Stimulated activated naive B cell treated with anti-CD40 and anti-IgM and Interleukin-4, amounts not matched to agents 10 μg/mL and 1 μg/mL and 100 μg/mL, for 72 hours (primary cell): ENCODE data around the gene A3GALT2.
A peak's percentile ranks its signal among the peaks of the same experiment; 100 is the strongest.

ENCODE experiments used
- ATAC-seq, 2 donors: fragments of 150-1000 bp; cut with Tn5 transposase; replicated peaks; 2 replicates each; pipeline ENCODE4 v1.10.0; 2021; ENCODE audit warnings: moderate library complexity in 1 of 2
- DNase-seq: peaks from one replicate; pipeline ENCODE4 v3.0.0; 2021
- H3K27ac Mint-ChIP-seq: one replicate; pipeline ENCODE4 v1.8.0; 2022; ENCODE audit warnings: mild to moderate bottlenecking, mixed read lengths
- H3K27me3 Mint-ChIP-seq, 2 donors: one replicate each; pipeline ENCODE4 v1.8.0; 2022; ENCODE audit warnings: mixed read lengths in 2 of 2
- H3K36me3 Mint-ChIP-seq, 2 donors: one replicate each; pipeline ENCODE4 v1.8.0; 2022; ENCODE audit warnings: mixed read lengths in 2 of 2, mild to moderate bottlenecking in 1 of 2
- H3K4me1 Mint-ChIP-seq, 2 donors: one replicate each; pipeline ENCODE4 v1.8.0; 2022; ENCODE audit warnings: mixed read lengths in 2 of 2, mild to moderate bottlenecking in 1 of 2
- H3K4me3 Mint-ChIP-seq, 2 donors: one replicate each; pipeline ENCODE4 v1.8.0; 2022; ENCODE audit warnings: mild to moderate bottlenecking in 2 of 2, mixed read lengths in 2 of 2, moderate library complexity in 1 of 2
- H3K9me3 Mint-ChIP-seq, 2 donors: one replicate each; pipeline ENCODE4 v1.8.0; 2022; ENCODE audit warnings: mixed read lengths in 2 of 2, mild to moderate bottlenecking in 1 of 2

The A3GALT2 gene

DNA sequence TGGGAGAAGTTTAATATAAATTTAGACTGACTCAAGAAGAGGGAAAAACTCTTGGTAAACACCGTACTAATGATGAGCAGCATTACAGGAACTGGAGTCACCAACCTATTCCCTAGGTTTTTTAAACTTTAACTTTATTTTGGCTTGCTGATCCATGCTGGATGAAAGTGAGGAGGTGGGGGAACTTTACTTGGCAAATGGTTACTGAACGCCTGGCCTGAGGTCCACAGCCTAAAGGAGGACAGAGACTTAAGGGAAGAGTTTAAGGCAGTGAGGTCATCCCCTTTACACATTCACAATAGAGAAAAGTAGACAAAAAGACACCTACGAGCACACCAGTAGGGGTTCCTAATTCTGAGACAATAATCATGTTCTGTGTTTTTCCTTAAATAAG lies 25.6 kb upstream of the A3GALT2 start:
- H3K9me3 Mint-ChIP-seq: no peaks in the 10 kb centered on the region
- H3K36me3 Mint-ChIP-seq: peaks cover 13 to 15% of the 10 kb centered on the region in 2 donors
- H3K27me3 Mint-ChIP-seq: no peaks in the 10 kb centered on the region
- ATAC-seq (no peak), DNase-seq (no peak)
- H3K27ac Mint-ChIP-seq: no peak overlapping the region
- no peak overlapping the region for H3K4me3 Mint-ChIP-seq
- H3K4me1 Mint-ChIP-seq: peaks cover 34 to 49% of the 10 kb centered on the region in 2 donors

GRCh38 chr1:33344896-33345560 lies 24.1 kb upstream of the A3GALT2 start:
- peaks cover 15 to 20% of the 10 kb centered on the region in 2 donors for H3K36me3 Mint-ChIP-seq
- no peak for ATAC-seq
- H3K9me3 Mint-ChIP-seq: no peaks in the 10 kb centered on the region
- H3K4me3 Mint-ChIP-seq: no peak overlapping the region
- H3K27me3 Mint-ChIP-seq: no peaks in the 10 kb centered on the region
- peaks cover 32 to 51% of the 10 kb centered on the region in 2 donors for H3K4me1 Mint-ChIP-seq
- H3K27ac Mint-ChIP-seq: no peak overlapping the region
- no peak for DNase-seq

- H3K4me1 Mint-ChIP-seq: peaks cover 32 to 48% of the 10 kb centered on the region in 2 donors
- no peak overlapping the region for H3K27ac Mint-ChIP-seq
- no peaks in the 10 kb centered on the region for H3K27me3 Mint-ChIP-seq
- peaks cover 15 to 20% of the 10 kb centered on the region in 2 donors for H3K36me3 Mint-ChIP-seq
- H3K4me3 Mint-ChIP-seq: no peak overlapping the region
- H3K9me3 Mint-ChIP-seq: no peaks in the 10 kb centered on the region
- ATAC-seq: no peak
- no peak for DNase-seq
These were observed 22.6 kb upstream of the A3GALT2 start for GRCh38 chr1:33343539-33343938.

DNA sequence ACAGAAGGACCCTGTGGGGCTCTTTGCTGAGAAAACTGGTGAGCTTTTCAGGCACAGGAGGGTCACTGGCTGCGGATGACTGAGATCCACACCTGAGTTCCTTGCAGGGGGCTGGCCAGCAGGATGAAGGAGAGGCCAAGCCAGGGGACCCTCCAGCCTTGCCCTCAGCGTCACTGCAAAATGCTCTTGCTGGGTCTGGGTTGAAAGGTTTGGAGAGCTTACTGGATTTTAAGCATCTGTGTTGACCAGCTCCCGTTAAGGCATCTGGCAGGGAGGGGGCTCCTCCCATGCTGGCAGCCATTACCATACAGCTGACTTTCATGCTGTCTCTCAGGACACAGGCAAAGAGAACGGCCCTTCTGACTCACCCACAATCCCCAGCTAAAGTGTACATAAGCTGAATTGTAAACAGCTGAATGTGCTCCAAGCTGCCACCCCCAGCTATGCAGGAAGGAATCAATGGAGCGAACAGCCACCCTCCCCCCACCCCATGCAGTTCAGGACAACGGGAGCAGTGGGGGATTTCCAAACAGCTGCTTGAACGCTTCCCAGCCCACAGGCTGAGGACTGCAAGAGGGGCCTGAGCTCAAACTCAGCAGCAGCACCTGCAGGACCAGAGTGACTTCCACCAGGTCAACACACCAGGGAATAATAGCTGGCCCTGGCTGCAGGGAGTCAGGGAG lies 21.3 kb upstream of the A3GALT2 start:
- DNase-seq (no peak), ATAC-seq (peak in 1 of 2 donors; percentile 25)
- Mint-ChIP-seq H3K27ac (peak overlapping the region; percentile 37), H3K4me1 (peaks cover 31 to 45% of the 10 kb centered on the region in 2 donors), H3K36me3 (peaks cover 14 to 21% of the 10 kb centered on the region in 2 donors), H3K9me3 (no peaks in the 10 kb centered on the region), H3K27me3 (no peaks in the 10 kb centered on the region), H3K4me3 (no peak overlapping the region)

DNA sequence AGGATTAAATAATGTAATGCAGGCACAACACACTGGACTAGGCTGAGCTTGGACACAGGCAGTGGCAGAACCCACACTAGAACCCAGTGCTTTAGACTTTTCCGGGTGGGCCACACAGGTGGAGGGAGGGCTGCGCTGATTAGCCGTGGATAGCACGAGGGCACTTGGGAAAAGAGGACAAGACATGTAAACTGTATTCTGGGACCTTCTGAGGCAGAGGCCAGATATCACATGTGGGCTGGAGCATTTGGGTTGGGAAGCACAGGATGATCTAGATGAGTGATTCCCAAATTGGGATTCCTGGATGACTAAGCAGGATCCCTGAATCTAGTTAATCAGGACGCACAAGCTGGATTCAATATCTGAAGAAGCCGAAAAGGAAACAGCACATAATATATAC lies 20.3 kb upstream of the A3GALT2 start:
- Mint-ChIP-seq H3K4me3 (no peak overlapping the region), H3K27ac (no peak overlapping the region), H3K4me1 (peaks cover 27 to 40% of the 10 kb centered on the region in 2 donors), H3K36me3 (peaks cover 6 to 12% of the 10 kb centered on the region in 2 donors), H3K9me3 (no peaks in the 10 kb centered on the region), H3K27me3 (no peaks in the 10 kb centered on the region)
- DNase-seq (no peak), ATAC-seq (no peak)

- Mint-ChIP-seq H3K4me1 (peaks cover 30 to 41% of the 10 kb centered on the region in 2 donors), H3K4me3 (no peak overlapping the region), H3K27ac (no peak overlapping the region), H3K27me3 (no peaks in the 10 kb centered on the region), H3K36me3 (peaks cover 6 to 17% of the 10 kb centered on the region in 2 donors), H3K9me3 (no peaks in the 10 kb centered on the region)
- DNase-seq (no peak), ATAC-seq (no peak)
These were observed 18.5 kb upstream of the A3GALT2 start for GRCh38 chr1:33339413-33339812.

- Mint-ChIP-seq H3K9me3 (no peaks in the 10 kb centered on the region), H3K36me3 (peaks cover 6 to 17% of the 10 kb centered on the region in 2 donors), H3K27ac (no peak overlapping the region), H3K4me3 (no peak overlapping the region), H3K4me1 (peaks cover 30 to 41% of the 10 kb centered on the region in 2 donors), H3K27me3 (no peaks in the 10 kb centered on the region)
- ATAC-seq: no peak
- no peak for DNase-seq
These were observed 17.7 kb upstream of the A3GALT2 start for GRCh38 chr1:33338440-33339211.

DNA sequence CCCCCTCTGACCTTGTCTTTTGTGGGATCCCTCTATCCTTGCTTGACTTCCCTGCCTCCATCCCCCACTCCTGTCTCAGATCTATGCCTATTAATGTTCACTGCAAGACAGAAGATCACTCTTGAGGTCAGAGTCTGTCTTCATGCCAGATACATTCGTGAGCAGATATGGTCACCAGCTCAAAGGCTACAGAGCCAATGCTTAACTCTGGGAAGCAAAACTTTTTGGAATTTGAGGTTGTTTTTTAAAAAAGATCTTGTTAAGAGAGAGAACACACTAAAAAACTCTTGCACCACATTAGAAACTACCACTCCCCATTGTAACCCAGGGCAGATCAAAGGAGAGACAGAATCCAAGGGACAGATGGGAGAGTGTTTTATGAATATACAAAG lies 17.1 kb upstream of the A3GALT2 start:
- no peaks in the 10 kb centered on the region for H3K27me3 Mint-ChIP-seq
- peaks cover 30 to 42% of the 10 kb centered on the region in 2 donors for H3K4me1 Mint-ChIP-seq
- H3K27ac Mint-ChIP-seq: no peak overlapping the region
- H3K9me3 Mint-ChIP-seq: no peaks in the 10 kb centered on the region
- H3K4me3 Mint-ChIP-seq: no peak overlapping the region
- ATAC-seq (no peak), DNase-seq (no peak)
- H3K36me3 Mint-ChIP-seq: peaks cover 12 to 17% of the 10 kb centered on the region in 2 donors

DNA sequence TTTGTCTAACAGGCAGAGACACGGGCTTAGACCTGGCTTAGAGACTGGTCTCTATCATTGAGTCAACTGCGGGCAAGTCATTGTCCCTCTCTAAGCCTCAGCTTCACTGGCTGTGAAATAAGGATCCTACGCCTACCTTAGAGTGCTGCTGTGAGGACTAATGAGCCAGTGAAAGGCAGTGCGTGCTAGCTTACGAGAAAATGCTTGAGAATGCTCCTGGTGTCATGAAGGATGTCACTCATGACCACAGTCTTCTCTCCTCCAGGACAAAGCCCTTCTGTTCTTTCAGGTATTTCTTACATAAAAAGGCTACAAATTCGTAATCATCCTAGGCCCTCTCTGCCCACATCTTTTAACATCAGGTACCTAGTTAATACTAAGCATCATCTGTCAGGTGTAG lies 16.5 kb upstream of the A3GALT2 start:
- Mint-ChIP-seq H3K27me3 (no peaks in the 10 kb centered on the region), H3K36me3 (peaks cover 9 to 19% of the 10 kb centered on the region in 2 donors), H3K9me3 (no peaks in the 10 kb centered on the region), H3K27ac (no peak overlapping the region), H3K4me3 (no peak overlapping the region), H3K4me1 (peaks cover 28 to 44% of the 10 kb centered on the region in 2 donors)
- no peak for DNase-seq
- no peak for ATAC-seq

DNA sequence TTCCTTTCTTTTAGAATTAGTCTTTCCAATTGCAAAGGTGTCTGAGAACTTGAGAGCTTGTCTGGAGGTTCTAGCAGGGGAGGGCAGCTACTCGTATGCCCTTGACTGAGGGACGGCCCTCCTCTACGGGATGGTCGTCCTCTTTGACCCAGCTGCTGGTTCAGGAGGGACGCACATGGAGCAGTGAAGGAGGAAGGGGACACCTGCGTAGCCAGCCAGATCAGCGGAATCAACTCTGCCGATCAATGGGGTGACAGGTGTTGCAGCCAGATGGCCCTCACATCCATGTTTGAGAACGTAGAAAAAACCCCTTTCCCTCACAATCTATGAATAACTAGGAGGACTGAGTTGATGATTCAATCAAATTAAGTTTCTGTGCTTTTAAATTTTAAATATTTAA lies 15.7 kb upstream of the A3GALT2 start:
- DNase-seq (no peak), ATAC-seq (no peak)
- peaks cover 16 to 28% of the 10 kb centered on the region in 2 donors for H3K36me3 Mint-ChIP-seq
- no peaks in the 10 kb centered on the region for H3K27me3 Mint-ChIP-seq
- no peak overlapping the region for H3K4me3 Mint-ChIP-seq
- peaks cover 33 to 46% of the 10 kb centered on the region in 2 donors for H3K4me1 Mint-ChIP-seq
- no peak overlapping the region for H3K27ac Mint-ChIP-seq
- no peaks in the 10 kb centered on the region for H3K9me3 Mint-ChIP-seq

- Mint-ChIP-seq H3K4me3 (no peak overlapping the region), H3K27ac (no peak overlapping the region), H3K36me3 (peaks cover 17 to 38% of the 10 kb centered on the region in 2 donors), H3K4me1 (peaks cover 29 to 42% of the 10 kb centered on the region in 2 donors), H3K27me3 (no peaks in the 10 kb centered on the region), H3K9me3 (no peaks in the 10 kb centered on the region)
- DNase-seq (no peak), ATAC-seq (no peak)
These were observed 14.1 kb upstream of the A3GALT2 start for GRCh38 chr1:33335020-33335419.

DNA sequence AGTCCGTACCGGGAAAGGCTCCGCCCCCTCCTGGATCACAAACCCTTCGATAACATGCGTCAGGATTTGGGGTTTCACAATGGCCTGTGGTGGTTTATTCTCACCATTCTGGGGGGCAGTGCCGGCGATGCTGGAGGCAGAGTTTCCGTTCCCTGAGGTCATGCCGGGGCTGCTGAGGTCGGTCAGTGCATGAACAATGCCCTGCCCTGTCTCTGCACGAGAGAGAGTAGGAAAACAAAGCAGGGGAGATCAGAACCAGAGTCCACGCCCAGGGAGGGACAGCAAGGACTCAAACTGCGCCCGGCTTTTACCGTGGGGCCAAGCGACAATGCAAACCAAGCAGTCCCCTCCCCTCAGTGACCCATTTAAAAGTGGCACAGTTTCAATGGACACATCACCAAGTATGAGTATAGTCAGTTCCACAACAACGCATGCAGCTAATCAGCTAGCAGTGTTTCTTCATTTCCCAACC lies 13.2 kb upstream of the A3GALT2 start:
- no peaks in the 10 kb centered on the region for H3K27me3 Mint-ChIP-seq
- no peaks in the 10 kb centered on the region for H3K9me3 Mint-ChIP-seq
- DNase-seq (no peak), ATAC-seq (no peak)
- H3K4me1 Mint-ChIP-seq: peaks cover 29 to 40% of the 10 kb centered on the region in 2 donors
- no peak overlapping the region for H3K4me3 Mint-ChIP-seq
- peaks cover 26 to 47% of the 10 kb centered on the region in 2 donors for H3K36me3 Mint-ChIP-seq
- H3K27ac Mint-ChIP-seq: no peak overlapping the region

GRCh38 chr1:33332881-33333280 lies 12.0 kb upstream of the A3GALT2 start:
- H3K4me1 Mint-ChIP-seq: peaks cover 21 to 37% of the 10 kb centered on the region in 2 donors
- H3K36me3 Mint-ChIP-seq: peaks cover 36 to 56% of the 10 kb centered on the region in 2 donors
- DNase-seq (no peak), ATAC-seq (no peak)
- no peaks in the 10 kb centered on the region for H3K27me3 Mint-ChIP-seq
- no peaks in the 10 kb centered on the region for H3K9me3 Mint-ChIP-seq
- H3K27ac Mint-ChIP-seq: no peak overlapping the region
- H3K4me3 Mint-ChIP-seq: no peak overlapping the region

- no peak overlapping the region for H3K4me3 Mint-ChIP-seq
- H3K9me3 Mint-ChIP-seq: no peaks in the 10 kb centered on the region
- peak overlapping the region; percentile 66 for H3K27ac Mint-ChIP-seq
- peaks cover 36 to 55% of the 10 kb centered on the region in 2 donors for H3K36me3 Mint-ChIP-seq
- H3K4me1 Mint-ChIP-seq: peaks cover 20 to 34% of the 10 kb centered on the region in 2 donors
- ATAC-seq (no peak), DNase-seq (no peak)
- no peaks in the 10 kb centered on the region for H3K27me3 Mint-ChIP-seq
These were observed 11.5 kb upstream of the A3GALT2 start for GRCh38 chr1:33332357-33332789.
